ENCODE data around the gene TRAPPC14.
A peak's percentile ranks its signal among the peaks of the same experiment; 100 is the strongest.

The TRAPPC14 gene

GRCh38 chr7:100126931-100127865 lies 31.3 kb downstream of the TRAPPC14 start, which contains the start of gene MBLAC1:
Gene MBLAC1 (plus strand): TSS chr7:100126967. CDS start chr7:100127396, 429 bp downstream.
- H3K36me3 Mint-ChIP-seq (ENCODE audit: low read depth) = peaks cover 37% of the 10 kb centered on the region
- H3K9me3 Mint-ChIP-seq = no peaks in the 10 kb centered on the region
- H3K27me3 Mint-ChIP-seq = no peaks in the 10 kb centered on the region
- H3K4me1 Mint-ChIP-seq (ENCODE audit: low read depth) = peaks cover 38% of the 10 kb centered on the region
- peak within 1 kb of the TSS; percentile 100 for H3K27ac Mint-ChIP-seq
- peak within 1 kb of the TSS; percentile 99 for H3K4me3 Mint-ChIP-seq
- peak; percentile 93 for DNase-seq

DNA sequence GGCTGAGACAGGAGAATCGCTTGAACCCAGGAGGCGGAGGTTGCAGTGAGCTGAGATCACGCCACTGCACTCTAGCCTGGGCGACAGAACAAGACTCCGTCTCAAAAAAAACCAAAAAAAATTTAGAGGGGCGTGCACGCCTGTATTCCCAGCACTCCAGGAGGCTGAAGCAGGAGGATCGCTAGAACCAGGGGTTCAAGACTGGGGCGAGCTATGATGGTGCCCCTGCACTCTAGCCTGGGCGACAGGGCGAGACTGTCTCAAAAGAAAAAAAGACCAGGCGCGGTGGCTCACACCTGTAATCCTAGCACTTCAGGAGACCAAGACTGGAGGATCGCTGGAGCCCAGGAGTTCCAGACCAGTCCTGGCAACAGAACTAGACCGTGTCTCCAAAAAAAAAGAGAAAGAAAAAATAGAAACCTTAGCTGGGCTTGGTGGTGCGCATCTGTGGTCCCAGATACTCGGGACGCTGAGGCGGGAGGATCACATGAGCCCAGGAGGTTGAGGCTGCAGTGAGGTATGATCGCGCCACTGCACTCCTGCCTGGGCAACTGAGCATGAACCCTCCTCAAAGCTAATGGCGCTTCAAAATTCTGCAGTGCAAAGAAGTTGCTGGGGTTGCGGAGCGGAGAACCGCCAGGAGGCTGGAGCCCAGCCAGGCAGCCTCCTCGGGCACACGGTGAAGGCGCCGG lies 32.1 kb downstream of the TRAPPC14 start:
- H3K9me3 Mint-ChIP-seq = no peaks in the 10 kb centered on the region

DNA sequence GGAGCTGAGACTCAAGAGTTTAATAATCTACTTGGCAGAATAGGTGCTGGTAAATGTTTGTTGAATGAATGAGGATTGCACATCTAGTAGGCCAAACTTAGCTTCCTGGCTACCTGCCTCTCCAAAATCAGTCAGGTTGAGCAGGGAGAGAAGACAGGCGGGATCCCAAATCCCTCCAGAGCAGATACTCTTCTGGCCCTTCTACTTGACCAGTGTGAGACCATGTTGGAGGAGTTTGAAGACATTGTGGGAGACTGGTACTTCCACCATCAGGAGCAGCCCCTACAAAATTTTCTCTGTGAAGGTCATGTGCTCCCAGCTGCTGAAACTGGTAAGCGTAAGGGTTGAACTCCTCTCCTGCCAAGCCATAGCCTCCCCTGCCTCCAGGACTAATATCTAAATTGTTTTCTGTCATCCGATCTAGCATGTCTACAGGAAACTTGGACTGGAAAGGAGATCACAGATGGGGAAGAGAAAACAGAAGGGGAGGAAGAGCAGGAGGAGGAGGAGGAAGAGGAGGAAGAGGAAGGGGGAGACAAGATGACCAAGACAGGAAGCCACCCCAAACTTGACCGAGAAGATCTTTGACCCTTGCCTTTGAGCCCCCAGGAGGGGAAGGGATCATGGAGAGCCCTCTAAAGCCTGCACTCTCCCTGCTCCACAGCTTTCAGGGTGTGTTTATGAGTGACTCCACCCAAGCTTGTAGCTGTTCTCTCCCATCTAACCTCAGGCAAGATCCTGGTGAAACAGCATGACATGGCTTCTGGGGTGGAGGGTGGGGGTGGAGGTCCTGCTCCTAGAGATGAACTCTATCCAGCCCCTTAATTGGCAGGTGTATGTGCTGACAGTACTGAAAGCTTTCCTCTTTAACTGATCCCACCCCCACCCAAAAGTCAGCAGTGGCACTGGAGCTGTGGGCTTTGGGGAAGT lies 34.0 kb downstream of the TRAPPC14 start:
- Mint-ChIP-seq H3K27ac (peak overlapping the region; percentile 100), H3K4me3 (peak overlapping the region; percentile 99)

More for the DNA sequence above, 32.1 kb downstream of the TRAPPC14 start:
- Mint-ChIP-seq H3K4me3 (peak overlapping the region; percentile 99), H3K36me3 (ENCODE audit: low read depth) (peaks cover 40% of the 10 kb centered on the region), H3K27me3 (no peaks in the 10 kb centered on the region), H3K4me1 (ENCODE audit: low read depth) (peaks cover 41% of the 10 kb centered on the region), H3K27ac (peak overlapping the region; percentile 100)
- DNase-seq = no peak

DNA sequence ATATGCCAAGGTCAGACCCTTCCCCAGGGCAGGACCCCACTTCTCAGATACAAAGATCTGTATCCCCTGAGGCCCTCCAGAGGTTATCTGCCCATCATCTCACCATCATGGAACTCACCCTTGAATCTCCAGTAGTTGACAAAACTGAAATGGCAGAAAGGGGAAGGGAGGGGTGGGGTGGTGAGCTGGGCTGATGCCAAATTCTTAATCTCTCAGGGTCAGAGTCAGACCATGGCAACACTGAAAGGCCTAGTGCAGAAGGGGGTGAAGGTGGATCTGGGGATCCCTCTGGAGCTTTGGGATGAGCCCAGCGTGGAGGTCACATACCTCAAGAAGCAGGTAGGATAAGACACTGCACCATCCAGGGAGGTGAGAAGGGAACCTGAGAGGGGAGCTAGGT lies 36.0 kb downstream of the TRAPPC14 start:
- H3K4me1 Mint-ChIP-seq (ENCODE audit: low read depth) = peaks cover 43% of the 10 kb centered on the region
- no peaks in the 10 kb centered on the region for H3K27me3 Mint-ChIP-seq
- peaks cover 54% of the 10 kb centered on the region for H3K36me3 Mint-ChIP-seq (ENCODE audit: low read depth)
- H3K27ac Mint-ChIP-seq = peak overlapping the region; percentile 46
- H3K9me3 Mint-ChIP-seq = no peaks in the 10 kb centered on the region
- no peak overlapping the region for H3K4me3 Mint-ChIP-seq
- no peak for DNase-seq

More for the DNA sequence above, 34.0 kb downstream of the TRAPPC14 start:
- Mint-ChIP-seq H3K27me3 (no peaks in the 10 kb centered on the region), H3K9me3 (no peaks in the 10 kb centered on the region), H3K36me3 (ENCODE audit: low read depth) (peaks cover 43% of the 10 kb centered on the region), H3K4me1 (ENCODE audit: low read depth) (peaks cover 40% of the 10 kb centered on the region)
- no peak for DNase-seq

DNA sequence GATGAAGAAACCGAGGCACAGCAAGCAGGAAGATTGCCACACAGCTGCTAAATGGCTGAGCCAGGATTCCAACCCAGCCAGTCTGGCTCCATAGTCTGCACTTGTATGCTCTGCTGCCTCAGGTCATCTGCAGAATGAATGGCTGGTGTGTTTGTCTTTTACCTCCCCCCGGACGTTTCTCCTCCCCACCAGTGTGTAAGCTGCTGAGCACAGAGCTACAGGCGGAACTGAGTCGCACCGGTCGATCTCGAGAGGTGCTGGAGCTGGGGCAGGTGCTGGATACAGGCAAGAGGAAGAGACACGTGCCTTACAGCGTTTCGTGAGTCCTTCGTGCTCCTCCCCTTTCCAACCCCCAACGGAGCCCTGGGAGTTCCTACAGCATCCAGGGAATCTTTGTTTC lies 36.5 kb downstream of the TRAPPC14 start:
- Mint-ChIP-seq H3K36me3 (ENCODE audit: low read depth) (peaks cover 53% of the 10 kb centered on the region), H3K27ac (peak overlapping the region; percentile 46), H3K4me3 (no peak overlapping the region), H3K4me1 (ENCODE audit: low read depth) (peaks cover 43% of the 10 kb centered on the region), H3K27me3 (no peaks in the 10 kb centered on the region), H3K9me3 (no peaks in the 10 kb centered on the region)
- no peak for DNase-seq

DNA sequence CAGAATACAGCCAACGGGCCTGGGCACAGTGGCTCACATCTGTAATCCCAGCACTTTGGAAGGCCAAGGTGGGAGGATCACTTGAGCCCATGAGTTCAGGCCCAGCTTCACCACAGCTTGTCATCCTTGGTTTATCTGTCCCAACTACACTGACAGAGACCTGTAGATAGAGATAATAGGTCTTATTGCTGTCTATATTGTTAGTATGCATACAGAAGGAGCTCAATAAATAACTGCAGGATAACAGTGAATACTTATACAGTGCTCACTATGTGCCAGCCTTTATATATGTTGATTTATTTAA lies 37.8 kb downstream of the TRAPPC14 start:
- Mint-ChIP-seq H3K27ac (peak overlapping the region; percentile 99), H3K27me3 (no peaks in the 10 kb centered on the region), H3K4me3 (peak overlapping the region; percentile 98), H3K36me3 (ENCODE audit: low read depth) (peaks cover 54% of the 10 kb centered on the region), H3K4me1 (ENCODE audit: low read depth) (peaks cover 45% of the 10 kb centered on the region), H3K9me3 (no peaks in the 10 kb centered on the region)
- DNase-seq = no peak

DNA sequence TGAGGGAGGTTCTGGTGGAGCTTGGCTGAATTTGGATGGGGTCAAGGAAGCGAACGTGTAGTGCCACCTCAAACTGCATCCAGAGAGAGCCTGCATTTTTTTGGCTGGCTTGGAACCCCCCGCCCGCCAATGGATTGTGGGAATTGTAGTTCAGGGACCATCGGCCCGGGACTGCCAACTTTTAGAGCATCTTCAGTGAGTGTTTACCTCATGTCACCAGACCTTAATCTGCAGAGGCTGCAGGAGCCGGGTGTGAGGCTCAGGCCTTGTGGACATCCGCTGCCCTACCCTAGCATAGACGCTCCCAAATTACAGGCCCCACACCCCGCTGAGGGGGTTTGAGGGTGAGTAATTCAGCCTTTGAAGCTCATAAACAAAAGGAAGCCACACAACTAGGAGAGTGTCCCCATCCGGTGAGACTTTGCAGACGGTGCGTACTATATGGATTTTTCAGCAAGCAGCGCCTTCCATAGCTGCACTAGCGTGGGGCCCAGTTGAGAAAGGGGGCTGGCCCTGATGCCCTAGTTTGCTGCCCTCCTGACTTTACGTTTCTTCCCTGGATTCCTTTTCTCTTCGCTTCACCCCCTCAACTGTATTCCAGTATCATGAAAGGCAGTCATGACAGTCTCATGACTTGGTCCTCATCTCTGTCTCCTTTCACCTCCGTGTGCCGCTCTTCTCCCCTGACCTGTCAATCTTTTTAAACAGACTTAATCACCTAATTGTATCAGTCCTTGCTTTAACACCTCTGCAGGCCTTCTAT lies 38.4 kb downstream of the TRAPPC14 start:
- H3K4me1 Mint-ChIP-seq (ENCODE audit: low read depth) = peaks cover 39% of the 10 kb centered on the region
- no peak for DNase-seq
- H3K27me3 Mint-ChIP-seq = no peaks in the 10 kb centered on the region

DNA sequence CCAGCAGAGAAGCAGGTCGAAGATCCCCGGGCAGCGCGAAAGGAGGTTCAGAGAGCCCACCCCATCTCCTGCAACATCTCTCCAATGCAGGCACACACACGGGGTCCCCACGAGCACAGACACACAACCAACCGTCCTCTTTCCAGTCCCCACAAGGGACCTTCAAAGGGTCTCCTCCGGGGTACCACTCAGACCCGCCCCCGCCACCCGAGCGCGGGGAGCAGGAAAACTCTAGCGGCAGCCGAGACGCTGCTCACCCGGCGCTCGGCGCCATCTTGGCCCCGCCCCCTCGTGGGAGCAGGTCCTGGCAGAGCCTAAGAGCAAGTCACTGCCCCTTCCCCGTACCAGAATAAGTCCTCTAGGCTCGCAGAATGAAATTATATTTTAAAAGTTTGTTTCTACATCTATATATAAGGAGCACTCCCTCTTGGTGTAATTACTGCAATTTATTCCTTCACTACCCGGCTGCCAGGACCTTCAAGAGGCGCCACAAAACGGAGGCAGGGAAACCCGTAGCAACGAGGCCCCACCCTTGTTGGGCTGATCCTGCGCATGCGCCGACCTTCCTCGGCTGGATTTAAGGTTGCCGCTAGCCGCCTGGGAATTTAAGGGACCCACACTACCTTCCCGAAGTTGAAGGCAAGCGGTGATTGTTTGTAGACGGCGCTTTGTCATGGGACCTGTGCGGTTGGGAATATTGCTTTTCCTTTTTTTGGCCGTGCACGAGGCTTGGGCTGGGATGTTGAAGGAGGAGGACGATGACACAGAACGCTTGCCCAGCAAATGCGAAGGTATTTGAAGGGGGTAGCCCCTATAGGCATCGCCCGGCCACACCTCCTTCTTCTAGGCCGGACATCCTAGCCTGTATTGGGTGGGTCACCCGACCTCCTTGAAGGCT lies 39.2 kb downstream of the TRAPPC14 start, which contains the start of the genes CNPY4 and TAF6:
TSS of gene CNPY4 (plus strand) at position 563 of the 898 bp plus-strand sequence. CDS start at position 674, 111 bp downstream.
TSS of gene TAF6 (minus strand) at position 287 of the 898 bp plus-strand sequence. CDS start 5,149 bp downstream, outside the sequence.
- H3K4me3 Mint-ChIP-seq = peak within 1 kb of the TSS; percentile 98
- peak; percentile 95 for DNase-seq
- H3K27ac Mint-ChIP-seq = peak within 1 kb of the TSS; percentile 99
- H3K27me3 Mint-ChIP-seq = no peaks in the 10 kb centered on the region
- H3K9me3 Mint-ChIP-seq = no peaks in the 10 kb centered on the region
- H3K36me3 Mint-ChIP-seq (ENCODE audit: low read depth) = peaks cover 49% of the 10 kb centered on the region
- peaks cover 31% of the 10 kb centered on the region for H3K4me1 Mint-ChIP-seq (ENCODE audit: low read depth)

More for the DNA sequence above, 38.4 kb downstream of the TRAPPC14 start:
- H3K9me3 Mint-ChIP-seq = no peaks in the 10 kb centered on the region
- H3K27ac Mint-ChIP-seq = peak overlapping the region; percentile 99
- H3K4me3 Mint-ChIP-seq = peak overlapping the region; percentile 98
- H3K36me3 Mint-ChIP-seq (ENCODE audit: low read depth) = peaks cover 53% of the 10 kb centered on the region

DNA sequence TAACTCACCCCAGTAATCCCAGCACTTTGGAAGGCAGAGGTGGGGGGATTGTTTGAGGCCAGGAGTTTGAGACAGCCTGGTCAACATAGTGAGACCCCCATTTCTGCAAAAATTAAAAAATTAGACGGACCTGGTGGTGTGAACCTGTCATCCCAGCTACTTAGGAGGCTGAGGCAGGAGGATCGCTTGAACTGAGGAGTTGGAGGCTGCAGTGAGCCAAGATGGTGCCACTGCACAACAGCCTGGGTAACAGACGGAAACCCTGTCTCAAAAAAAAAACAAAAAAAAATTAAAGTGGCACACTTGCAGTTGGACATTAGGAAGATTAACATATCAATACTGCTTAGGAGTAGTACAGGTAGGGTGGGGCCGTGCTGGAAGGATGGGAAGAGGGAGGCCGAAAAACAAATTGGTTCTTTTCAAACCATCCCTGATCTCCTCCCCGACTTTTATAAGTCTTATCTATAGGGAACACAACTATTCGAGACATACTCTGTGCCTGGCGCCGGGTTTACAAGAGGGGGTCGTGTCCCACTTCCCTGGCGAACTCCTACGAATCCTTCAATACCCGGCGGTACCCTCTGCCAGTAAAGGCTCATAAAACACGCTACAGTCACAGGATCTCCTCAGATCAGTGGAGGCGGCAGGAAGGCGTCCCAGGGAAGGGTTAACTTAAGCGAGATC lies 40.0 kb downstream of the TRAPPC14 start:
- Mint-ChIP-seq H3K9me3 (no peaks in the 10 kb centered on the region), H3K4me3 (peak overlapping the region; percentile 98), H3K4me1 (ENCODE audit: low read depth) (peaks cover 28% of the 10 kb centered on the region), H3K27me3 (no peaks in the 10 kb centered on the region), H3K27ac (peak overlapping the region; percentile 99), H3K36me3 (ENCODE audit: low read depth) (peaks cover 53% of the 10 kb centered on the region)
- no peak for DNase-seq

DNA sequence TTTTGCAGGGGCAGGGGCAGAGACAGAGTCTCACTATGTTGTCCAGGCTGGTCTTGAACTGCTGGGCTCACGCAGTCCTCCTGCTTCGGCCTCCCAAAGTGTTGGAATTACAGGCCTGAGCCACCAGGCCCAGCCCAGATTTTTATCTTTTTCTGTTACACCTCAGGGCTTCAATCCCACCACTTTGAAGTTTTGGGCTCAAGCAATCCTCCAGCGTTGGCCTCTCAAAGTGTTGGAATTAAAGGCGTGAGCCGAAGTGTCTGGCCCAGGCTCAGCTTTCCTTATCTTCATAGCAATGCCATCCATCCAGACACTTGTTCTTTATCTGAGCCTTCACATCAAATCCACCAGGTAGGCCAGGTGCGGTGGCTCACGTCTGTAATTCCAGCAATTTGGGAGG lies 43.5 kb downstream of the TRAPPC14 start:
- no peak for DNase-seq
- Mint-ChIP-seq H3K4me1 (ENCODE audit: low read depth) (peaks cover 16% of the 10 kb centered on the region), H3K27me3 (no peaks in the 10 kb centered on the region), H3K27ac (no peak overlapping the region), H3K9me3 (no peaks in the 10 kb centered on the region), H3K36me3 (ENCODE audit: low read depth) (peaks cover 76% of the 10 kb centered on the region), H3K4me3 (no peak overlapping the region)

DNA sequence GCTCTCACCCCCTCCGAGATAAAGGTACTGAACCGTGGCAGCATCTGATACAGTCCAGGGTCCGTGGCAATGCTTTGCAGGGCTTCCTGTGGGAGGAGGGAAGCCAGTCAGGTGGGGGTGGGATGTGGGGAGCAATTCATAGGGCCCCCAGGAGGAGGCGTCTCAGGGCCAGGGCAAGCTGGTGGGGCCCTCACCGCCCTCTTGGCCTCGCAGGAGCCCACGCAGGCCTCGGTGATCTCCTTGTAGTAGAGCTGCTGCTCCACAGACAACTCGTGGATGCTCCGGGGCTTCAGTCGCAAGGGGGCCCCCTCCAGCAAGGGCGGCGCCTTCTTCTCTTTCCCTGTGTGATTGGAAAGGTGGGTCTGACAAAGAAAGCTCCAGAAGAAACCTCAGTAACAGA lies 46.6 kb downstream of the TRAPPC14 start:
- Mint-ChIP-seq H3K9me3 (no peaks in the 10 kb centered on the region), H3K4me1 (ENCODE audit: low read depth) (peaks cover 4% of the 10 kb centered on the region), H3K27ac (no peak overlapping the region), H3K4me3 (no peak overlapping the region), H3K27me3 (no peaks in the 10 kb centered on the region), H3K36me3 (ENCODE audit: low read depth) (peaks cover 92% of the 10 kb centered on the region)
- no peak for DNase-seq

DNA sequence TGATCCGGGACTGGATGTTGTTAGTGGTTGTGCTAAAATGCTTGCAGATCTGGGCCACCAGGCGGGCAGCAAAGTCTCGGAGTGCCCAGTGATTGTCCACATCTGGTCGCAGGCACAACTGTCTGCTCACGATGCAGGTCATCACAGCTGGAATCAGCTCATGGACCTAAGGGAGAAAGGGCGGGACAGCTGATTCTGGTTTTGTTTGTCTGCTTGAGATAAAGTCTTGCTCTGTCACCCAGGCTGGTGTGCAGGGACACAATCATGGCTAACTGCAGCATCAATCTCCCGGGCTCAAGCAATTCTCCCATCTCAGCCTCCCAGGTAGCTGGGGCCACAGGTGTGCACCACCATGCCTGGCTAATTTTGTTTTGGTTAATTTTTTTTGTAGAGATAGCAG lies 47.4 kb downstream of the TRAPPC14 start:
- no peak overlapping the region for H3K4me3 Mint-ChIP-seq
- no peaks in the 10 kb centered on the region for H3K27me3 Mint-ChIP-seq
- no peaks in the 10 kb centered on the region for H3K9me3 Mint-ChIP-seq
- no peak overlapping the region for H3K27ac Mint-ChIP-seq
- DNase-seq = no peak
- peaks cover 4% of the 10 kb centered on the region for H3K4me1 Mint-ChIP-seq (ENCODE audit: low read depth)
- peaks cover 92% of the 10 kb centered on the region for H3K36me3 Mint-ChIP-seq (ENCODE audit: low read depth)

Data from activated T-cell treated with anti-CD3 and anti-CD28 coated beads, Interleukin-2, amount 50 U/mL, for 24 hours (primary cell).